HG03460 (cell line): ENCODE results near the gene RYR2.
A peak's percentile ranks its signal among the peaks of the same experiment; 100 is the strongest.

Source experiments
- ATAC-seq: cut with Tn5 transposase; IDR thresholded peaks from one replicate; pipeline ENCODE4 v1.9.1; 2021; ENCODE audit not compliant: unreplicated experiment

The RYR2 gene

DNA sequence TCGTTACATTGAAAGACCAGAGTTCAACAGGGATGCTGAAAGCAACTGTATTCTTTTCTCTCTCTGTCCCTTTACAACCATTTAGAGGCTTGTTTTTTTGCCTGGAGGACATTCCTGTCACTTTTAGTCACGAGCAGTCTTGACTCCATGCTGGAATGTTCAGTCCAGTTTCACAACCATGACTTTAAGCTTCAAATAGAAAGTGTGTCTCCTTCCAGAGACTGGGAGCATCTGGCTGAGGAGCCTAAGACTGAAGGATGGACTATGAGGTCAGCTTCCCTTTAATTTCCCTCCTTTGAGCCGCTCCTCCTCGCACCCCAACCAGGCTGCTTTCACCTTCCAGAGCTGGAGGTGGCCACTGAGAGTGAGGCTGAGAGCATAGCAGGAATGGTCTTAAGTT is 10.5 kb upstream of the RYR2 start:
- ATAC-seq = no peak

DNA sequence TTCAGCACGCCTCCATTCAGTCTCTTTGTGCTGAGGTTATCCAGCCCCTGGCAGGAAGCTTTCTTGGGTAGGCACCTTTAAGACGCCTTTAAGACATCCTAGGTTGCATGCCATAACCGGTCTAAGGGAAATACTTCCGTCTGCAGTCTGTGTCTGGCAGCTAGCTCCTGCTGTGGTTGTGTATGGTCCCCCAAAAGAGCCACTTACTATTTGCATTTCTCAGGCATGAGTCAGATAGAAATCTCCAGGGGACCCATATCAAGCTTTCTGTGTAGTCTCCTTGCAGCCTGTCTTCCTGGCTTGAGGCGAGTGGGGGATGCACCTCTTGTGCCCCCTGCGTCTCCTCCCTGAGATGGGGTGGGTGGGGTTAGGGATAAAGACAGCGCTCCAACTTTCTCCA is 10.0 kb upstream of the RYR2 start:
- ATAC-seq = peak; percentile 83

GRCh38 chr1:237033061-237033460 is 8.9 kb upstream of the RYR2 start:
- no peak for ATAC-seq

GRCh38 chr1:237033804-237034203 is 8.2 kb upstream of the RYR2 start:
- ATAC-seq = no peak

- ATAC-seq = no peak
Measured at GRCh38 chr1:237035759-237036158, 6.2 kb upstream of the RYR2 start.

DNA sequence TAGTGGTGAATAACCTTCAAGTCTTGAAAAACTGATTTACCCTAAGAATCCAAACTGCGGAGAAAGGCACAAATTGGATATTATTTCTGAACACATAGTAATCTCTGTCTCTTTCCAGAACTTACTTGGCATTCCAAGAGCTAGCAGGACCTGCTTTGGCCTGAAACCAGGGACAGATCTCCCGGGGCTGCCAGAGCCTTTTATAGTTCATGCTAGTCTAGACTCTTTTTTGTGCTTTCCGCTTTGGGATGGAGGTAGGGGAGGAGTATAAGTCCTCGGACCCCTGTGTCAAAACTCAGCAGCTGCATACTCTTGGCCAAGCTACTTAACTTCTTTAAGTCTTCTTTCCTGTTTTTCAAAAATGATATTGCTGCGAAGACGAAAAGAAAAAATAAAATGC is 3.8 kb upstream of the RYR2 start:
- no peak for ATAC-seq

GRCh38 chr1:237040823-237041222 is 1.2 kb upstream of the RYR2 start:
- ATAC-seq = no peak

GRCh38 chr1:237041461-237041794 is 556 bp upstream of the RYR2 start:
- ATAC-seq = no peak

GRCh38 chr1:237042526-237042891 is 525 bp downstream of the RYR2 start:
- no peak for ATAC-seq

GRCh38 chr1:237042892-237043576 is 1.1 kb downstream of the RYR2 start:
- no peak for ATAC-seq

DNA sequence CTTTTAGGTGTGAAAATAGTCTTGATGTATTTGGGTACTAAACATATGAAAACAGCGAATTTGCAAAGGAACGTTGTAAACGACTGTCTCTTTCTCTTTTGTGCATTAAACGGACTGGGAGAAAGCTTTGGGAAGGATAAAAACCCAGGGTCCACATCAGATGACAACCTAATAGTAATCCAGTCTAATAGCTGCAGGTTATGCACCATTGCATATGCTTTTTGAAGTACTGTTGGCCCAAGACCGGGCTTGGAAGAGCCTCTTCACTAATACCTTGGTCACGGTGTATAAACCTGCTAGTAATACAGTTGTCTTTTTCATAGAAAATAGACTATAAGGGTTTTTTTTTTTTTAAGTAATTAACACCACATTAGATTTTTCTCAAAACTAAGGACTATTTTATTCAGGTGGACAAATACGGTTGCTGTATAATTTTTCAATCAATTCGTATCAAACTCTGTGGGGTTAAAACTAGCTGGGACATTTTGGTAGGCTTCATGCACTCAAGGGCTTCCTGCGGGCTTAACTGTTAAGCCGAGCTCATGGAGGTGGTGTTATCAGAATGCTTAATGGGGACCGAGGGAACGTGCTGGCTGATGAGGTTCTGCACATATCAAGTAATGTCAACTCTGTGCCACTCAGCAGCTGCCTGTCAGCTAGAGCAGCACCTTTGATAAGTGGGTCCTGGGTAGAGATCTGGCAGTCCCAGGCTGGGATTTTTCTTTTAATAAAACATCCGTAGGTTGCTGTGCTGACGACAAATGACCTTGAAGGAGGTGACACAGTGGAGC is 2.1 kb downstream of the RYR2 start:
- ATAC-seq = no peak

DNA sequence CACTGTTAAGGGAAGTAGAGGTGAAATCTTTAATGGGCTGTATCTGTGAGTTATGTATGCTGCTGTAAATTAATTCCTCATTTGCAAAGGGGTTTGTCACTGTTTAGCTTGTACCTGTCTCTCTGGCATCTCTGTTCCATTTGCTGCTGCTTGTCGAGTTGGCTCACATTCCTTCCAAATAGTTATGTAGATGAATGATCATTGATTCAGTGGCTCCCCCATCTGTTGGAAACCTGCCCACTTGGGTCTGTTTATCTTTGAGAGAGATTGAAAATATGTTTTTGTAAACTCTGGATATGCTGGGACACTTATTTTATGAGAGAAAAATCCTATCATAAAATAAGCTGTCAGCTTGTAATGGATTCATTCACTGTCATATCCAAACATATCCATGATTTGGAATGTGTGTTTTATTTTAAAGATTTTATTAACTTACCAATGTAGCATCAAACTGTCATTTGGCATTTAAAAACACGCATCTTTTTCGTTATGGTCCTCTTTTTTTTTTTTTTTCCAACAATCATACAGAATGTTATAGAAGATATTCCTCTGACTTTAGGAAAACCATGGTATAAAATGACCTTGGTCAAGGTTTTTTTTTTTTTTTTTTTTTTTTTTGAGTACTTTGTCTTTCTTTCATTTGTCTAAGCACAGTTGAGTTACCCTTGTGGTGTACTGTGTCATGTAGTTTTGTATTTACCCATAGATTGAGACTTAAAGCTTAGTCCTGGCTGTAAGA is 3.5 kb downstream of the RYR2 start:
- ATAC-seq = no peak

GRCh38 chr1:237048803-237049202 is 6.8 kb downstream of the RYR2 start:
- ATAC-seq = no peak

DNA sequence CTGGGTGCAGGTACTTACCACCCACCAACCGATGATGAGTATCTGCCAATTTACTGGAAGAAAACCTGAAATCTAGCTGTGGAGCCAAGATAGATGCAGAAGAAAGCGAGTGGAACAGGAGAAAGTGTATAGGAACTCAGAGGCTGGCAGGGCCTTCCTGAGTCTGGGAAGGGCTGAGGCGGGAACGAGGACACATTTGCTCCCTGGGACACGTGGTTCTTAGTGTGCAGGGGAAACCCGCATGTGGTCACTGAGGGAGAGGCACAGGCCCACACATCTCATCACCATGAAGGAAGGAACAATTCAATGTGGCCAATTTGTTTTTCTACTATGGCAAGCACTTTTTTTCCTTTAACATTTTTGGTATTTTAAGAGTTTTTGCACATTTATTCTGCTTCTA is 8.2 kb downstream of the RYR2 start:
- ATAC-seq = no peak

DNA sequence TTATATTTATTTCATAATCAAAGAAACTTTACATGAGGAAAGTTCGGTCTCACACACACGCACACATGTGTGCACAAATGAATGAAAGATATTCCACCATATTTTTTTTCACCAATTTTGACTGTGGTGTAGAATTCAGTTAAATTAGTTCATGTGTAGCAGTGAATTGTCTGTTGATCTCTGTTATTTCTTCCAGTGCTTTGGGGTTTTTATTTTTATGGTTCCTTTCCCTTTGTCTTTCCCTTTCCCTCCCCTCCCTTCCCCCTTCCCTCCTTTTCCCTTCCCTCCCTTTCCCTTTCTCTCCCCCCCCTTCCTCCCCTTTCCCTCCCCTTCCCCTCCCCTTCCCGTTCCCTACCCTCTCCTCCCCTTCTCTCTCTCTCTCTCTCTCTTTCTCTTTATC is 8.9 kb downstream of the RYR2 start:
- no peak for ATAC-seq

DNA sequence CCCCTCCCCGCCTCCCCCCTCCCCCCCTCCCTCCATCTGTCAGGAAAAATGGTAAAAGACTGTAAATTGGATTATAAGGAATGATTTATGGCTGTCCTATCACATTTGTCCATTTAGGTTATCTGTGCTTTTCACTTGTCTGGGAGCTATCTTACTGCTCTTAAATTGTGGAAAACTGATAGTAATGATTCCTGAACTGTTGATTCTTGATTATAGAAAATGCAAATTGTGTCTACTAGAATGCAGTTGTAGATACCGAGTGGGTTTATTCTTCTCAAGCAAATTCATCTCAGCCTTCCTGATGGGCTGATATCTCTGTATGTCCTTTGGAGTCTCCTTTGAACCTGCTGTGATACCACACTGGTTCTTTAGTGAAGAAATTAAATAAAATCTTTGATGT is 12.3 kb downstream of the RYR2 start:
- no peak for ATAC-seq

DNA sequence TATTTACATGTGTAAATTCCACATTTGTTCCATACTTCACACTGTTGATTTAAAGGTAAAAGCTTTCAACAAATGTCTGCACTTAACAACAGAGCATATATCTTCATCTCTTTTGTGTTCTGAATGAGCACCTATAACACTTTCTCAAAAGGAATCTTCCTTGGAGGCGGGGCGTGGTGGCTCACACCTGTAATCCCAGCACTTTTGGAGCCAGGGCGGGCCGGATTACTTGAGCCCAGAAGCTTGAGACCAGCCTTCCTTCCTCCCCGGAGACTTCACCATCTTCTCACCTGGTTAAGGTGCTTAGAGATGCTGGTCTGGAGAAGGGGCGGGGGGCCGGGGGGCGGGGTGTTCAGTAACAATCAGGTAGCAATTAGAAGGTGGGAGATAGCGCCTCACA is 16.5 kb downstream of the RYR2 start:
- no peak for ATAC-seq

- no peak for ATAC-seq
Measured at GRCh38 chr1:237059244-237059643, 17.3 kb downstream of the RYR2 start.

GRCh38 chr1:237062976-237063375 is 21.0 kb downstream of the RYR2 start:
- no peak for ATAC-seq

GRCh38 chr1:237065903-237066302 is 23.9 kb downstream of the RYR2 start:
- ATAC-seq = no peak

DNA sequence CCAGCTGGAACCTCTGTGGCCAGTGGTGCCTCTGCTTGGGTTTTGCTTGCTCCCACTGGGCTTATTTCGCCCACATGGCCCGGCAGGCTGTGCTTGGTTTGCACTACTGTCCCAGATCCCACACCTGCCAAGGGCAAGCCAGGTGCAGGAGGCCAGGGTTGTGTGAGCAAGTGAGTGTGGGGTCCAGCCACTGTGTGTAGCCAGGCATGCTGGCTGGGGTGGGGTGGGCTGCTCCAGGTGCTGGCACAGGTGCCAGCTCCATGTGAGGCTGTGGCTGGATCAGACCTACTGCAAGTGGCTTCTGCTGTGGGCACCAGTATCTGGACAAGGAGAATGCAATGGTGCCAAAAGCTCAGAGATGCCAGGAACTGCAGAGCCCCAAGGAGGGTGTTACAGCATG is 28.5 kb downstream of the RYR2 start:
- ATAC-seq = no peak
